ENCODE measurements around the gene CDC73. TPM values are rescaled to one million over a fixed set of nuclear protein-coding genes. Genes with fewer than 3 reads are reported as not detected.

Gene CDC73
- total and polyA plus RNA-seq, 9 donors = 11.9 to 59.2 (median 52.0) TPM

DNA sequence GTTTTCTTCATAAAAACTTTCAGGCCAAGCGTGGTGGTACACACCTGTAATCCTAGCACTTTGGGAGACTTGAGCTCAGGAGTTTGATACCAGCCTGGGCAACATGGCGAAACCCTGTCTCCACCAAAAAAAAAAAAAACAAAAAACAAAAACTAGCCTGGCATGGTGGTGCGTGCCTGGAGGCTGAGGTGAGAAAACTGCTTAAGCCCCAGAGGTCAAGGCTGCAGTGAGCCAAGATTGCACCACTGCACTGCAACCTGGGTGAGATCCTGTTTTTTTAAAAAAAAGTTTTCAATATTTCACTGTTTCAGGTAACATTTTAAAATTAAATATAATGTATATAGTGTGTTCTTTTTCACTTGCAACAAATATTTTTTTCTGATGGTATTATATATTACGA lies 78.1 kb downstream of the CDC73 start:
- TF ChIP-seq, protein P1, sequence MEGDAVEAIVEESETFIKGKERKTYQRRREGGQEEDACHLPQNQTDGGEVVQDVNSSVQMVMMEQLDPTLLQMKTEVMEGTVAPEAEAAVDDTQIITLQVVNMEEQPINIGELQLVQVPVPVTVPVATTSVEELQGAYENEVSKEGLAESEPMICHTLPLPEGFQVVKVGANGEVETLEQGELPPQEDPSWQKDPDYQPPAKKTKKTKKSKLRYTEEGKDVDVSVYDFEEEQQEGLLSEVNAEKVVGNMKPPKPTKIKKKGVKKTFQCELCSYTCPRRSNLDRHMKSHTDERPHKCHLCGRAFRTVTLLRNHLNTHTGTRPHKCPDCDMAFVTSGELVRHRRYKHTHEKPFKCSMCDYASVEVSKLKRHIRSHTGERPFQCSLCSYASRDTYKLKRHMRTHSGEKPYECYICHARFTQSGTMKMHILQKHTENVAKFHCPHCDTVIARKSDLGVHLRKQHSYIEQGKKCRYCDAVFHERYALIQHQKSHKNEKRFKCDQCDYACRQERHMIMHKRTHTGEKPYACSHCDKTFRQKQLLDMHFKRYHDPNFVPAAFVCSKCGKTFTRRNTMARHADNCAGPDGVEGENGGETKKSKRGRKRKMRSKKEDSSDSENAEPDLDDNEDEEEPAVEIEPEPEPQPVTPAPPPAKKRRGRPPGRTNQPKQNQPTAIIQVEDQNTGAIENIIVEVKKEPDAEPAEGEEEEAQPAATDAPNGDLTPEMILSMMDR (IDR thresholded peaks at IDR 0.05) = no peak
- TF ChIP-seq EP300 (IDR thresholded peaks at IDR 0.05) = no peak
- Histone ChIP-seq H3K4me1 (ENCODE audit: insufficient read depth) (no peaks in the 10 kb centered on the region), H3K27ac (no peak overlapping the region), H3K9me3 (no peaks in the 10 kb centered on the region), H3K4me3 (no peak overlapping the region), H3K27me3 (no peaks in the 10 kb centered on the region), H3K36me3 (no peaks in the 10 kb centered on the region)
- intact Hi-C loops (cut with DNase I) = no loop called here
- no peak for DNase-seq
- 97 to 99% (median 98%) methylated on average over 4 of the region's 4 CpGs for WGBS, 3 donors

DNA sequence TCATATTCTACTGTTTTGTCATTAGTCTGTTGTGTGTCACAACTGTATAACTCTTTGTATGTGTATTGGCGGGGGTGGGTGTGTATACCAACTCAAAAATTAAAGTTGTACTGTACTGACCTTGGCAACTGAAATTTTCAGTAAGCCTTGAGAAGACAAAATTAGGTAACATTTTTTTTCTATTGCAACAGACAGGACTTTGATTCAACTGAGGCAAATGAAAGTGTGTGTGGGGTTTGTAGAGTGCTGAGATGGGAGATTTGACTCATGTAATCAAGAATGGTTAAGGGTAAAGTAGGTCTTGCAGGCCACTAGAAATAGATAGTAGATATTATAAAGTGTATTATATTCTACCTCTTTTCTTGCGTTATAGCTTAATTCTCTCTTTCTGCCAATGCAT lies 79.2 kb downstream of the CDC73 start:
- Histone ChIP-seq H3K4me3 (no peak overlapping the region), H3K4me1 (ENCODE audit: insufficient read depth) (no peaks in the 10 kb centered on the region), H3K27me3 (no peaks in the 10 kb centered on the region), H3K9me3 (no peaks in the 10 kb centered on the region), H3K27ac (no peak overlapping the region), H3K36me3 (no peaks in the 10 kb centered on the region)
- intact Hi-C loops (cut with DNase I) = no loop called here
- 96 to 98% (median 98%) methylated on average over 2 of the region's 2 CpGs for WGBS, 3 donors
- TF ChIP-seq EP300 (IDR thresholded peaks at IDR 0.05) = no peak
- TF ChIP-seq POLR2A (IDR thresholded peaks at IDR 0.05) = no peak
- TF ChIP-seq, protein P1 (IDR thresholded peaks at IDR 0.05) = no peak
- DNase-seq = no peak

DNA sequence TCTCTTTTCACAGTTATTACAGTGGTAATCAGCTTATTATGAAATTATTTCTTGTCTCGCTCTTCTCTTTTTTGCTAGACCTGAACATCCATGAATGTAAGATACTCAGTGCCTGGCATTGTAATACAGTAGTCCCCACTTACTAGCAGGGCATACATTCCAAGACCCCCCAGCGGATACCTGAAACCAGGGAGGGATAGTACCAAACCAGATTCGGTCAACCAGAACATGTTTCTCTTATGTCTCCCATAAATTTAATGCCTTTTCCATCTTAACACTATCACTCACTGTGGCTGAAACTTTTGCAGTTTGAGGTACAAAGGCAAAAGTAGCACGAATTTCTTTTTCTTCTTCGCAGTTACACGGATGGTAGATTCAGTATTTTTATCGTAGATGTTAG lies 89.2 kb downstream of the CDC73 start:
- Histone ChIP-seq H3K27ac (no peak overlapping the region), H3K27me3 (no peaks in the 10 kb centered on the region), H3K9me3 (no peaks in the 10 kb centered on the region), H3K36me3 (no peaks in the 10 kb centered on the region), H3K4me3 (no peak overlapping the region), H3K4me1 (ENCODE audit: insufficient read depth) (no peaks in the 10 kb centered on the region)
- WGBS, 3 donors = 97 to 98% (median 98%) methylated on average over 7 of the region's 7 CpGs
- no peak for DNase-seq
- TF ChIP-seq, protein P1 (IDR thresholded peaks at IDR 0.05) = no peak
- no peak for TF ChIP-seq EP300 (IDR thresholded peaks at IDR 0.05)
- TF ChIP-seq POLR2A (IDR thresholded peaks at IDR 0.05) = no peak
- intact Hi-C loops (cut with DNase I) = no loop called here

DNA sequence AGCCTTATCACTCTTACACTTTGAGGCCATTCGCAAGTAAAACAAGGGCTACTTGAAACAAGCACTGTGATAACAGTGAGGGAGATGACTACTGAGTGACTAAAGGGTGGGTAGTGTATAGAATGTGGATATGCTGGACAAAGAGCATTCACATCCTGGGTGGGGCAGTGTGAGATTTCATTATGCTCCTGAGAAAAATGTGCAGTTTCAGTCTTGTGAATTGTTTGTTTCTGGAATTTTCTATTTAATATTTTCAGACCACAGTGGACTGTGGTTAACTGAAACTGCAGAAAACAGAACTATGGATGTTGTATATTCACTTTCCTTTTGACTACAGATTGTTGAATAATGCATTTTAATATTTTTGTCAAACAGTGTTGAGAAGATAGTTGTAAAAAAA lies 89.7 kb downstream of the CDC73 start:
- 91 to 94% (median 93%) methylated on average over 1 of the region's 1 CpG for WGBS, 3 donors
- no peak for DNase-seq
- Histone ChIP-seq H3K27ac (no peak overlapping the region), H3K9me3 (no peaks in the 10 kb centered on the region), H3K4me3 (no peak overlapping the region), H3K27me3 (no peaks in the 10 kb centered on the region), H3K4me1 (ENCODE audit: insufficient read depth) (no peaks in the 10 kb centered on the region), H3K36me3 (no peaks in the 10 kb centered on the region)
- intact Hi-C loops (cut with DNase I) = no loop called here
- TF ChIP-seq, protein P1 (IDR thresholded peaks at IDR 0.05) = no peak
- TF ChIP-seq EP300 (IDR thresholded peaks at IDR 0.05) (no peak), POLR2A (IDR thresholded peaks at IDR 0.05) (no peak)

DNA sequence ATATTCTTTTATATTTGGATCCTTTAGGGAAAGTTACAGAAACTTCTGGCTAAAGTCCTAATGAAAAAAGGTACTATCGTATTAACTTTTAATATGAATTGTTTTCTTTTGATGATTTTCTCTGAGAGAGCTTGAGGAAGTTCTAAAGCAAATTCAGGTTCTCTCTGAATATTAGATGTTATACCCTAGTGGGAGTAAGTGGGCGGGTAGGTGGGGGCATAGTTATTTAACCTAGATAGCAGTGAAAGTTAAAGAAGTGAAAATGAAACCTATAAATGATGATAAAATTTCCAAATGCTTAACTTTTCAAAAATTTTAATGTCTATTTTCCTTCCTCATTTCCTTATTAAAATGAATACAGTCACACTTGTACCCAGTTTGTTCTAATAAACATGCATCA lies 90.8 kb downstream of the CDC73 start:
- intact Hi-C loops (cut with DNase I) = no loop called here
- no peak for TF ChIP-seq POLR2A (IDR thresholded peaks at IDR 0.05)
- TF ChIP-seq, protein P1 (IDR thresholded peaks at IDR 0.05) = no peak
- TF ChIP-seq EP300 (IDR thresholded peaks at IDR 0.05) = no peak
- no peak overlapping the region for H3K4me3 ChIP-seq
- no peak for DNase-seq
- H3K9me3 ChIP-seq = no peaks in the 10 kb centered on the region
- H3K27ac ChIP-seq = no peak overlapping the region
- H3K4me1 ChIP-seq (ENCODE audit: insufficient read depth) = no peaks in the 10 kb centered on the region
- WGBS, 3 donors = 96 to 97% (median 97%) methylated on average over 2 of the region's 2 CpGs
- no peaks in the 10 kb centered on the region for H3K27me3 ChIP-seq
- H3K36me3 ChIP-seq = no peaks in the 10 kb centered on the region

All from ovary (tissue), 9 donors.